ENCODE data around the gene CEBPZ. TPM values are rescaled to one million over a fixed set of nuclear protein-coding genes. Genes with fewer than 3 reads are reported as not detected.
"Not testable (repeated sequence)": the region's sequence is repeated elsewhere in the genome, so short reads cannot be mapped to it uniquely, and the experiment has no call there.

Gene CEBPZ
- polyA plus RNA-seq, 1 experiment: 3.7 TPM

- Histone ChIP-seq H3K27me3 (ENCODE audit: control insufficient read depth, insufficient read depth, low read length) (no peaks in the 10 kb centered on the region), H3K36me3 (ENCODE audit: control insufficient read depth, insufficient read depth, low read length) (peaks cover 6% of the 10 kb centered on the region), H3K4me3 (ENCODE audit: low read depth, low read length) (no peak overlapping the region)
- ChIA-PET CTCF (no interaction called here), POLR2A (no interaction called here)
- TF ChIP-seq, protein P1, sequence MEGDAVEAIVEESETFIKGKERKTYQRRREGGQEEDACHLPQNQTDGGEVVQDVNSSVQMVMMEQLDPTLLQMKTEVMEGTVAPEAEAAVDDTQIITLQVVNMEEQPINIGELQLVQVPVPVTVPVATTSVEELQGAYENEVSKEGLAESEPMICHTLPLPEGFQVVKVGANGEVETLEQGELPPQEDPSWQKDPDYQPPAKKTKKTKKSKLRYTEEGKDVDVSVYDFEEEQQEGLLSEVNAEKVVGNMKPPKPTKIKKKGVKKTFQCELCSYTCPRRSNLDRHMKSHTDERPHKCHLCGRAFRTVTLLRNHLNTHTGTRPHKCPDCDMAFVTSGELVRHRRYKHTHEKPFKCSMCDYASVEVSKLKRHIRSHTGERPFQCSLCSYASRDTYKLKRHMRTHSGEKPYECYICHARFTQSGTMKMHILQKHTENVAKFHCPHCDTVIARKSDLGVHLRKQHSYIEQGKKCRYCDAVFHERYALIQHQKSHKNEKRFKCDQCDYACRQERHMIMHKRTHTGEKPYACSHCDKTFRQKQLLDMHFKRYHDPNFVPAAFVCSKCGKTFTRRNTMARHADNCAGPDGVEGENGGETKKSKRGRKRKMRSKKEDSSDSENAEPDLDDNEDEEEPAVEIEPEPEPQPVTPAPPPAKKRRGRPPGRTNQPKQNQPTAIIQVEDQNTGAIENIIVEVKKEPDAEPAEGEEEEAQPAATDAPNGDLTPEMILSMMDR (IDR thresholded peaks at IDR 0.05; ENCODE audit: insufficient read depth, low read depth, low read length): no peak
- no peak for DNase-seq (ENCODE audit: low read depth)
Observed at GRCh38 chr2:37219046-37219445, 12.3 kb downstream of the CEBPZ start.

DNA sequence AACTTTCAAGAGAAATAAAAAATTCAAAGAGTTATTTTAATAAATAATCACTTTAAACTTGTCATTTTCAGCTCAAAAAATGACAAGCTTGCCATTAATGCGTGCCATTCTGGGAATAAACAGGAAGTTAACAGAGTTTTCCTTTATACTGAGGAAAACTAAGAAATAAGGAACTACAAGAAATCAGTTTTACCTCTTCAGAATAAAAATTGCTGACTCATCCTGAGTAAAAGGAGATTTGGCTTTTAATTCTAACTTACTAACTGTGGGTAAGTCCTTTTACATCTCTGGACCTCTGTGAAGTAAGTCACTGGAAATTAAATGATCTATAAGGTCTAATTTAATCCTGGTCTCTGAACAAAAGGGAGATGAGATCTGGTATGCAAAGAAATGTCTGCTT, 16.1 kb downstream of the CEBPZ start:
- DNase-seq (ENCODE audit: low read depth): no peak
- TF ChIP-seq, protein P1 (IDR thresholded peaks at IDR 0.05; ENCODE audit: insufficient read depth, low read depth, low read length): no peak
- POLR2A ChIA-PET: no interaction called here
- no peaks in the 10 kb centered on the region for H3K27me3 ChIP-seq (ENCODE audit: control insufficient read depth, insufficient read depth, low read length)
- peaks cover 5% of the 10 kb centered on the region for H3K36me3 ChIP-seq (ENCODE audit: control insufficient read depth, insufficient read depth, low read length)
- CTCF ChIA-PET: interaction anchor here (0.7 kb wide), 1 partner anchor 429 kb away, joined by 3 read pairs; no protein-coding TSS in a partner anchor
- no peak overlapping the region for H3K4me3 ChIP-seq (ENCODE audit: low read depth, low read length)

DNA sequence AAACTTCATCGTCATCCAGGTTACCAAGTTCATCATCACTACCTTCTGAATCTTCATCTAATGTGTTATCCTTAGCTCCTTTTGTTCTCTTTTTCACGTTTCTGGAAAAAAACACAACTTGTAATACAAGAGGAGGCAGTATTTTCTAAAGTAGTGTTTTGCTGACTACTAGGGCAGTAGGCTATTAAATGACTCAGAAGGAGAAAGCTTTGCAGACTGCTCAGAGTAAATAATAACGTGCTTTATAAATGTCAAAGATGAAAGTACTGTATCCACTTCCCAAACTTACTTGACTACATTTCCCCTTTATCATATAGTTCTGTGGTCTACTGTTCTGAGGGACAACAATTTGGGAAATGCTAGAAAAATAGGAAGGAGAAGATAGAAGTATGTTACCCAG, 19.5 kb downstream of the CEBPZ start:
- POLR2A ChIA-PET: no interaction called here
- no peak for DNase-seq (ENCODE audit: low read depth)
- CTCF ChIA-PET: interaction anchor here (0.6 to 1.7 kb wide), 2 partner anchors 9 to 36 kb away, joined by 3 to 7 read pairs; no protein-coding TSS in a partner anchor
- Histone ChIP-seq H3K4me3 (ENCODE audit: low read depth, low read length) (no peak overlapping the region), H3K36me3 (ENCODE audit: control insufficient read depth, insufficient read depth, low read length) (peaks cover 5% of the 10 kb centered on the region), H3K27me3 (ENCODE audit: control insufficient read depth, insufficient read depth, low read length) (no peaks in the 10 kb centered on the region)
- TF ChIP-seq, protein P1 (IDR thresholded peaks at IDR 0.05; ENCODE audit: insufficient read depth, low read depth, low read length): no peak

DNA sequence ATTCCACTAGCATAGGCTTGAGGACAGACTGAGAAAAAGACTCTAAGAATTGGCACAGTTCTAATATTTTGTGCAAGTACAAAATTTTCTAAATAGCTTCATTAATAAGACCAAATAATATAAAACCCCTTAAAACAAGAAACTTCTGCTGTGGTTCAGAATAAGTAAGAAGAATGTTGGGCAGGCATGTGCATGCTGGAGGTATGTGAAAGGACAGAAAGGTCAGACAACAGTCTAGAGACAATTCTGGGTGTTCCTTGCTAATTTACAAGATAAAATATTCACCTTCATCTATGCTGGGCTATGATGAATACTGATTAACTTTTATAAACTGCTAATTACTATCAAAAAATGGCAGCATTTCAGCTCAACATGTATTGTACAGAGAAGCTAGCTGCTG, 20.2 kb downstream of the CEBPZ start:
- CTCF ChIA-PET: interaction anchor here (1.7 kb wide), 1 partner anchor 10 kb away, joined by 7 read pairs; no protein-coding TSS in a partner anchor
- peaks cover 6% of the 10 kb centered on the region for H3K36me3 ChIP-seq (ENCODE audit: control insufficient read depth, insufficient read depth, low read length)
- no peak for DNase-seq (ENCODE audit: low read depth)
- POLR2A ChIA-PET: no interaction called here
- TF ChIP-seq, protein P1 (IDR thresholded peaks at IDR 0.05; ENCODE audit: insufficient read depth, low read depth, low read length): no peak
- H3K27me3 ChIP-seq (ENCODE audit: control insufficient read depth, insufficient read depth, low read length): no peaks in the 10 kb centered on the region
- no peak overlapping the region for H3K4me3 ChIP-seq (ENCODE audit: low read depth, low read length)

- POLR2A ChIA-PET; DNase-seq (ENCODE audit: low read depth); CTCF ChIA-PET; H3K36me3 ChIP-seq (ENCODE audit: control insufficient read depth, insufficient read depth, low read length); H3K27me3 ChIP-seq (ENCODE audit: control insufficient read depth, insufficient read depth, low read length); H3K4me3 ChIP-seq (ENCODE audit: low read depth, low read length): not testable (repeated sequence)
Observed at GRCh38 chr2:37206760-37207159, 24.6 kb downstream of the CEBPZ start.

DNA sequence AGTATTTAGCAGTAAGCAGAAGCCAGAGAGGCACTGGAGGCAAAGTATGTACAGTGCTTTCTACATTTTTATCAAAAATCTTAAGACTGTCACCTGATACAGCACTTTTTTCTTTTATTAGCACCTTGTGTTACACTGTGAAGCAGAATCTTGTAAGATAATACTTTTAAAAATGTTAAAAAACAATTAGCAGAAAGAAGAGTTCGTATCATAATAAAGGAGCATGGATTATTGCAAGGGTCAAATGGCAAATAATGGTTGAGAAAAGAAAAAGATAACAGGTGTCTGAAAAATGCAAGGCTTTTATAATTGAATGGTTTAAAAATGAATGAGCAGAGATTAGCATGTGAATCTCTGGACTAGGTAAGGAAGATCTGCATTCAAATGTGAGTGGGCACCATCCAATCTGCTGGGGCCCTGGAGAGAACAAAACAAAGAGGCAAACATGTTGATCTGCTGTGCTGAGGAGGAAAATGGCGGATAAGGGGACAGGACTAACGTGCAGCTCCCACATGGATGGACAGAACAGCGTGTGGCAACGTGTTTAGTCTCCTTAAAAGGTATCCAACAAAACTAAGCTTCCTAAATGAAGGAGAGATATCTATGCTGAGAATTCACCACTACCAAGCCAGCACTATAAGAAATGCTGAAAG, 25.6 kb downstream of the CEBPZ start:
- ChIA-PET CTCF (no interaction called here), POLR2A (no interaction called here)
- Histone ChIP-seq H3K4me3 (ENCODE audit: low read depth, low read length) (no peak overlapping the region), H3K36me3 (ENCODE audit: control insufficient read depth, insufficient read depth, low read length) (peaks cover 11% of the 10 kb centered on the region), H3K27me3 (ENCODE audit: control insufficient read depth, insufficient read depth, low read length) (no peaks in the 10 kb centered on the region)
- TF ChIP-seq, protein P1 (IDR thresholded peaks at IDR 0.05; ENCODE audit: insufficient read depth, low read depth, low read length): no peak
- no peak for DNase-seq (ENCODE audit: low read depth)

DNA sequence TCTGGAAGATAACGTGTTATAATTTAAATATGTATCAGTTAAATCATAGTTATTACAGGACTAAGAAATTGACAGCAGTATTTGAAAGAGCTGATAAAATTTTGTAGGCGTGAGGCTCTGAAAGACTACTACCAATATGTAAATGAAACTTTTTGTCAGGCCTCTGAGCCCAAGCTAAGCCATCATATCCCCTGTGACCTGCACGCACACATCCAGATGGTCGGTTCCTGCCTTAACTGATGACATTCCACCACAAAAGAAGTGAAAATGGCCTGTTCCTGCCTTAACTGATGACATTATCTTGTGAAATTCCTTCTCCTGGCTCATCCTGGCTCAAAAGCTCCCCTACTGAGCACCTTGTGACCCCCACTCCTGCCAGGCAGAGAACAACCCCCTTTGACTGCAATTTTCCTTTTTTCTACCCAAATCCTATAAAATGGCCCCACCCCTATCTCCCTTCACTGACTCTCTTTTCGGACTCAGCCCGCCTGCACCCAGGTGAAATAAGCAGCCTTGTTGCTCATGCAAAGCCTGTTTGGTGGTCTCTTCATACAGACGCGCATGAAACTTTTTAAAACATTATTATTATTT, 26.2 kb downstream of the CEBPZ start:
- H3K27me3 ChIP-seq (ENCODE audit: control insufficient read depth, insufficient read depth, low read length); POLR2A ChIA-PET; H3K4me3 ChIP-seq (ENCODE audit: low read depth, low read length); DNase-seq (ENCODE audit: low read depth): not testable (repeated sequence)
- CTCF ChIA-PET: interaction anchor here (0.5 kb wide), 1 partner anchor 672 kb away, joined by 4 read pairs; no protein-coding TSS in a partner anchor
- peaks cover 11% of the 10 kb centered on the region for H3K36me3 ChIP-seq (ENCODE audit: control insufficient read depth, insufficient read depth, low read length)

Measured in BJ (cell line).